OCI-LY7 (cell line): Measurements from ENCODE around the gene PPP1R12C. TPM values are rescaled to one million over a fixed set of nuclear protein-coding genes. Genes with fewer than 3 reads are reported as not detected.
A peak's percentile ranks its signal among the peaks of the same experiment; 100 is the strongest.

Experiments used
- BruUV-seq: library from RNA; stranded (reverse); fragments of 400-500 nt; replicated peaks from 2 replicates; lab custom pipeline; 2021; lab: Mats Ljungman, UMichigan
- CTCF ChIA-PET: fragments of 300-600 bp; sonication (Branson Sonifier 250); formaldehyde crosslinking; loops from one replicate; lab custom pipeline; 2022; ENCODE audit warnings: antibody characterized with exemption; ENCODE audit not compliant: unreplicated experiment; lab: Charles Lee
- POLR2A ChIA-PET: fragments of 300-600 bp; sonication (Branson Sonifier 250); formaldehyde crosslinking; loops from one replicate; lab custom pipeline; 2022; ENCODE audit warnings: antibody characterized with exemption; lab: Charles Lee
- DNase-seq: peaks from one replicate; pipeline ENCODE4 v3.0.0-alpha.2; 2015; ENCODE audit warnings: low spot score
- H2AFZ ChIP-seq: fragments of 200-600 bp; sonication (generic), shearing (Covaris generic); 2 replicates; pipeline ENCODE4 v1.6.1; 2014; ENCODE audit warnings: mild to moderate bottlenecking, antibody characterized with exemption, low read length, moderate library complexity
- H3K27ac ChIP-seq: fragments of 200-600 bp; sonication (generic); 2 replicates; pipeline ENCODE4 v1.5.1; 2014; ENCODE audit warnings: mixed run types, low read depth, mild to moderate bottlenecking, moderate library complexity, low read length, inconsistent platforms; ENCODE audit not compliant: poor library complexity, severe bottlenecking
- H3K36me3 ChIP-seq: fragments of 200-600 bp; sonication (generic); 2 replicates; pipeline ENCODE4 v1.6.1; 2014; ENCODE audit warnings: mild to moderate bottlenecking, antibody characterized with exemption, low read length, moderate library complexity, mixed read lengths; ENCODE audit not compliant: insufficient read depth
- H3K4me1 ChIP-seq: fragments of 200-600 bp; sonication (generic); 2 replicates; pipeline ENCODE4 v1.5.1; 2014; ENCODE audit warnings: mild to moderate bottlenecking, low read length; ENCODE audit not compliant: insufficient read depth, poor library complexity, severe bottlenecking
- H3K4me2 ChIP-seq: fragments of 200-600 bp; sonication (generic); 2 replicates; pipeline ENCODE4 v1.6.1; 2014; ENCODE audit warnings: mild to moderate bottlenecking, low read length
- H3K4me3 ChIP-seq: fragments of 200-600 bp; sonication (generic); 2 replicates; pipeline ENCODE4 v1.5.1; 2014; ENCODE audit warnings: mild to moderate bottlenecking, low read depth, low read length; ENCODE audit not compliant: poor library complexity, severe bottlenecking
- H3K79me2 ChIP-seq: fragments of 200-600 bp; sonication (generic); 2 replicates; pipeline ENCODE4 v1.6.1; 2016; ENCODE audit warnings: low read depth, mild to moderate bottlenecking, low read length, moderate library complexity, mixed read lengths; ENCODE audit not compliant: insufficient read depth
- H3K9me2 ChIP-seq: fragments of 200-600 bp; sonication (generic); 2 replicates; pipeline ENCODE4 v1.6.1; 2016; ENCODE audit warnings: mild to moderate bottlenecking, low read length, mixed read lengths; ENCODE audit not compliant: insufficient read depth
- H3K9me3 ChIP-seq: fragments of 200-600 bp; sonication (generic); 2 replicates; pipeline ENCODE4 v1.6.1; 2014; ENCODE audit warnings: mild to moderate bottlenecking, mixed run types, low read length, mixed read lengths
- H4K20me1 ChIP-seq: fragments of 200-600 bp; sonication (generic); 2 replicates; pipeline ENCODE4 v1.6.1; 2014; ENCODE audit warnings: mild to moderate bottlenecking, antibody characterized with exemption, low read length, moderate library complexity, mixed read lengths; ENCODE audit not compliant: insufficient read depth
- CTCF ChIP-seq: fragments of 200-600 bp; sonication (generic); conservative IDR thresholded peaks from 2 replicates; pipeline ENCODE4 v1.5.1; 2014; ENCODE audit warnings: mild to moderate bottlenecking, antibody characterized with exemption, low read length, moderate library complexity, mixed read lengths
- EZH2phosphoT487 ChIP-seq: fragments of 200-600 bp; sonication (generic); IDR thresholded peaks from 2 replicates; pipeline ENCODE4 v1.6.1; 2018; ENCODE audit warnings: low read depth, borderline replicate concordance, mild to moderate bottlenecking, mixed run types, antibody characterized with exemption, low read length, moderate library complexity, mixed read lengths
- intact Hi-C: fragments of 100-400 bp; cut with micrococcal nuclease; formaldehyde crosslinking; loops from one replicate; pipeline ENCODE4 v1.10.0; 2022; ENCODE audit not compliant: unreplicated experiment
- total RNA-seq, 2 experiments: library from RNA; depleted of rRNA in 1 of 2; stranded (reverse); fragments of >200 nt in 1 of 2; shearing (Covaris generic) in 1 of 2; gene quantifications; 2 replicates each; pipeline ENCODE4 v1.2.3, GENCODE V29; 2014 to 2022

The PPP1R12C gene
- total RNA-seq, 2 experiments from 2014 or later: 177 to 211 TPM

DNA sequence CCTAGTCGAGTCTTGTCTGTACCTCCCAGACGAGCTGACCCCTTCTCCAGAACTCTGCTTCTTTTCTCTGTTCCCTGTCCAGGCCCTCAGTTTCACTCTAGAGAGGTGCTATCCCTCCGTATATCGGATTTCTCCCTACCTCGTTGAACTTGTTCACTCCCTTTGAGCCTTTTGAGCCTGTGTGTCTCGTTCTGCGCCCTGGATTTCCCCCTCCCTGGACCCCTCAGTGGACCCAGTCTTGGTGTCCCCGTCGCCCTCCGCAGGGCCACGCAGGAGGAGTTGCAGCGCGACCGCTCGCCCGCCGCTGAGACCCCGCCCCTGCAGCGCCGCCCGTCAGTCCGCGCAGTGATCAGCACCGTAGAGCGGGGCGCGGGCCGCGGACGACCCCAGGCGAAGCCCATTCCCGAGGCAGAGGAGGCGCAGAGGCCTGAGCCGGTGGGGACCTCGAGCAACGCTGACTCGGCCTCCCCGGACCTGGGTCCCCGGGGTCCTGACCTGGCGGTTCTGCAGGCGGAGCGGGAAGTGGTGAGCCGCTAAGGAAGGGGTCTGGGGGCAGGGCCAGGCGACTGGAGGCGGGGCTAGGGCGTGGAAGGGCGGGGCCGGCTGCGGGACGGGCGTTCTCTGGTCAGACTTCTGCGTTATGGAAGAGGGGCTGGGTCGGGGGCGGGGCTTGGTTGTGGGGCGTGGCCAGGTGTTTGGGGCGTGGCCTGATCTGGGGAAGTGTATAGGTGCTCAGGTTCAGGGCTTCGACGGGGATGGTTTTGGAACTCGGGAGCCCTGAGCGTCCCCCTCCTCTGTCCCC lies 36.3 kb downstream of the PPP1R12C start:
- POLR2A ChIA-PET: interaction anchor here (0.6 to 1.5 kb wide), 2 partner anchors 18 to 702 kb away, joined by 3 to 6 read pairs; partner anchors contain the start of gene RDH13
- CTCF ChIA-PET: no interaction called here
- Histone ChIP-seq H3K4me3 (peak overlapping the region; percentile 70), H3K27ac (peak overlapping the region; percentile 56), H3K9me3 (no peaks in the 10 kb centered on the region), H3K4me1 (peaks cover 20% of the 10 kb centered on the region), H3K36me3 (no peaks in the 10 kb centered on the region), H4K20me1 (no peaks in the 10 kb centered on the region), H3K4me2 (peak overlapping the region; percentile 89), H2AFZ (peak overlapping the region; percentile 83; the same call in 1 of the 2 replicates), H3K79me2 (no peaks in the 10 kb centered on the region), H3K9me2 (no peaks in the 10 kb centered on the region)
- DNase-seq: peak; percentile 90
- no peak; the same call in 1 of the 2 replicates for TF ChIP-seq CTCF
- no peak for TF ChIP-seq EZH2phosphoT487
- no TSS peak for BruUV-seq
- intact Hi-C loops: loop anchor here (2.0 kb wide), 2 partner anchors 52 to 86 kb away; partner anchors contain the start of gene DNAAF3

DNA sequence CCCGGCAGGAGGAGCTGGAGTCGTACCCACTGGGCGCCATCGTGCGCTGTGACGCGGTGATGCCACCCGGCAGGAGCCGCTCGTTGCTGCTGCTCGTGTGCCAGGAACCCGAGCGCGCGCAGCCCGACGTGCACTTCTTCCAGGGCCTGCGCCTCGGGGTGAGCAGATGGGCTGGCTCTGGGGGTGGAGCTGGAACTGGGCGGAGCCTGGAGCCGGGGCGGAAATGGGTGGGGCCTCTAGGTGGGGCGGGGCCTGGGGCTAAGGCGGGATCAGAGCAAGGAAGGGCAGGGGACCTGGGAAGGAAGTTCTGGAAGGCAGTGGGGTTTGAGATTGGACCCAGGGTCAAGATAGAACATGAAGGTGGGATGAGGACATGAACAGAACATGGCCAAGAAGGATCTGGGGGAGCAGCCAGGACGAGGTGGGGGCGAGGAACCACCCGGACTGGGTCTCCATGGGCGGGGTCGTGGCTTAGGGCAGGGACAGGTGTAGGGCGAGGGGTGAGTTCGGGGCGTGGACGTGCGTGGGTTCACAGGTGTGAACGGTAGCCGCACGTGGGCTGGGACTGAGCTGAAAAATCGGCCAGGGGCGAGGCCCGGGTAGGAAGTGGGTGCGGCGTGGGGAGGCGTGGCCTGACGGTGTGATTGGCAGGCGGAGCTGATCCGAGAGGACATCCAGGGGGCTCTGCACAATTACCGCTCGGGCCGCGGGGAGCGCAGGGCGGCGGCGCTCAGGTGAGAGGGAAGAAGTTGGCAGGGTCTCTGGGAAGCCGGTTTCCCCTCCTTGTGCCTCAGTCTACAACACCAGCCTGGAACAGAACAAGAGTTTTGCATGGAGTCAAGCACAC lies 37.1 kb downstream of the PPP1R12C start:
- peak overlapping the region; percentile 89 for H3K4me2 ChIP-seq
- peak overlapping the region; percentile 83 for H2AFZ ChIP-seq
- CTCF ChIA-PET: interaction anchor here (0.6 to 0.7 kb wide), 2 partner anchors 103 to 207 kb away, joined by 3 to 9 read pairs; no protein-coding TSS in a partner anchor
- H3K36me3 ChIP-seq: no peaks in the 10 kb centered on the region
- H3K9me3 ChIP-seq: no peaks in the 10 kb centered on the region
- H3K4me3 ChIP-seq: peak overlapping the region; percentile 70
- POLR2A ChIA-PET: interaction anchor here (0.8 to 1.5 kb wide), 2 partner anchors 17 to 54 kb away, joined by 3 to 6 read pairs; partner anchors contain the start of gene RDH13
- H4K20me1 ChIP-seq: no peaks in the 10 kb centered on the region
- H3K9me2 ChIP-seq: no peaks in the 10 kb centered on the region
- no TSS peak for BruUV-seq
- peak overlapping the region; percentile 56 for H3K27ac ChIP-seq
- DNase-seq: peak; percentile 85
- intact Hi-C loops: loop anchor here (2.0 kb wide), 2 partner anchors 52 to 86 kb away; partner anchors contain the start of gene DNAAF3
- H3K79me2 ChIP-seq: no peaks in the 10 kb centered on the region
- H3K4me1 ChIP-seq: peaks cover 20% of the 10 kb centered on the region
- TF ChIP-seq CTCF (no peak), EZH2phosphoT487 (no peak)
